LNCaP clone FGC (cell line): Measurements from ENCODE around the gene PTBP1.
"Not testable (repeated sequence)": the region's sequence is repeated elsewhere in the genome, so short reads cannot be mapped to it uniquely, and the experiment has no call there.

ENCODE experiments used
- DNase-seq: peaks from one replicate; pipeline ENCODE4 v3.0.0-alpha.2; 2011; ENCODE audit warnings: low read depth
- H3K4me3 ChIP-seq: 2 replicates; pipeline ENCODE4 v1.5.1; 2011; ENCODE audit warnings: mild to moderate bottlenecking, low read depth, low read length, control low read depth
- CTCF ChIP-seq: IDR thresholded peaks from 2 replicates; pipeline ENCODE4 v1.5.1; 2012; ENCODE audit warnings: mild to moderate bottlenecking; ENCODE audit not compliant: control insufficient read depth, insufficient read depth; ENCODE audit errors: extremely low read depth

PTBP1 gene

GRCh38 chr19:835210-835810 is 38.1 kb downstream of the PTBP1 start:
- TF ChIP-seq CTCF = no peak
- H3K4me3 ChIP-seq = no peak overlapping the region
- DNase-seq = no peak

- no peak for TF ChIP-seq CTCF
- H3K4me3 ChIP-seq = no peak within 1 kb of the TSS
- DNase-seq = no peak
Observed at GRCh38 chr19:840519-841206, 43.4 kb downstream of the PTBP1 start, which contains the start of gene PRTN3. Gene PRTN3 (plus strand): TSS chr19:840999. CDS start chr19:841009, 10 bp downstream.

- H3K4me3 ChIP-seq, DNase-seq: not testable (repeated sequence)
Observed at GRCh38 chr19:842802-843179, 45.5 kb downstream of the PTBP1 start.

GRCh38 chr19:843180-843835 is 46.1 kb downstream of the PTBP1 start:
- no peak for DNase-seq
- 0 out of 2 replicates have a peak overlapping the region, but pooled peaks have one; percentile 18 for H3K4me3 ChIP-seq

GRCh38 chr19:843836-844545 is 46.7 kb downstream of the PTBP1 start:
- TF ChIP-seq CTCF = no peak
- no peak for DNase-seq
- 0 out of 2 replicates have a peak overlapping the region, but pooled peaks have one; percentile 18 for H3K4me3 ChIP-seq

More at GRCh38 chr19:843180-843835, 46.1 kb downstream of the PTBP1 start:
- TF ChIP-seq CTCF = no peak

- no peak for DNase-seq
- TF ChIP-seq CTCF = no peak
- H3K4me3 ChIP-seq = no peak overlapping the region
Observed at GRCh38 chr19:844546-844971, 47.3 kb downstream of the PTBP1 start.
